ENCODE data around the gene EIF5B.

GRCh38 chr2:99317161-99317872 is 19.9 kb upstream of the EIF5B start:
- TF ChIP-seq EP300 (IDR thresholded peaks at IDR 0.05) (no peak), CTCF (IDR thresholded peaks at IDR 0.05) (no peak), POLR2A (IDR thresholded peaks at IDR 0.05) (no peak)

Measured in ovary (tissue), 3 donors.